Subcutaneous adipose tissue (tissue), 4 donors: Measurements from ENCODE around the gene AFF3. TPM values are rescaled to one million over a fixed set of nuclear protein-coding genes. Genes with fewer than 3 reads are reported as not detected.

Experiments
- total RNA-seq, 4 donors: library from RNA; depleted of rRNA; stranded (reverse); fragments of >200 nt; gene quantifications; one replicate each; pipeline ENCODE4 v1.1.0, GENCODE V29; 2016
- TF ChIP-seq, protein P1 (sequence below): fragments of 450-650 bp; IDR thresholded peaks from one replicate; pipeline ENCODE4 v1.5.1; 2016; ENCODE audit warnings: low read depth, mild to moderate bottlenecking, control low read depth, antibody characterized with exemption, moderate library complexity

Gene AFF3
- total RNA-seq, 4 donors from 2014 or later, result 2.5 to 6.2 (median 5.6) TPM

GRCh38 chr2:99559075-99559662 lies 583.2 kb downstream of the AFF3 start:
- TF ChIP-seq, protein P1, sequence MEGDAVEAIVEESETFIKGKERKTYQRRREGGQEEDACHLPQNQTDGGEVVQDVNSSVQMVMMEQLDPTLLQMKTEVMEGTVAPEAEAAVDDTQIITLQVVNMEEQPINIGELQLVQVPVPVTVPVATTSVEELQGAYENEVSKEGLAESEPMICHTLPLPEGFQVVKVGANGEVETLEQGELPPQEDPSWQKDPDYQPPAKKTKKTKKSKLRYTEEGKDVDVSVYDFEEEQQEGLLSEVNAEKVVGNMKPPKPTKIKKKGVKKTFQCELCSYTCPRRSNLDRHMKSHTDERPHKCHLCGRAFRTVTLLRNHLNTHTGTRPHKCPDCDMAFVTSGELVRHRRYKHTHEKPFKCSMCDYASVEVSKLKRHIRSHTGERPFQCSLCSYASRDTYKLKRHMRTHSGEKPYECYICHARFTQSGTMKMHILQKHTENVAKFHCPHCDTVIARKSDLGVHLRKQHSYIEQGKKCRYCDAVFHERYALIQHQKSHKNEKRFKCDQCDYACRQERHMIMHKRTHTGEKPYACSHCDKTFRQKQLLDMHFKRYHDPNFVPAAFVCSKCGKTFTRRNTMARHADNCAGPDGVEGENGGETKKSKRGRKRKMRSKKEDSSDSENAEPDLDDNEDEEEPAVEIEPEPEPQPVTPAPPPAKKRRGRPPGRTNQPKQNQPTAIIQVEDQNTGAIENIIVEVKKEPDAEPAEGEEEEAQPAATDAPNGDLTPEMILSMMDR, result no peak

DNA sequence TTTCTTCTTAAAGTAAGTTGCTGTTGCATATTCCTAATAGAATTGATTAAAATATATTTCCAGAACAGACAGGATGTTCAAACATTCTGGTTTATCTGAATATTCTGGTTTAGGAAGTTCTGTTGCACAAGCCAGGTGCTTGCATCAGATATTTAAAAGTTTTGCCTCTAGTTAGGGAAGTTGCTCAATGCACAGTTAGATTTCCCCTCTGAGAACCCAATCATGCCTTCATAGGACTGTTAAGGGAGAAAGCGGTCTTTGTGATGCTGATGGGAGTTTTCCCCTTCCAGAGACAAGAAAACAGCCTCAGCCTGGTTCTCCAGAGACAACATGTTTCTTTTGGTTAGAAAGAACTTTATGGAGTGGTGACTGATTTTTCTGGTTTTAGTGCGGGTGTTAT lies 587.0 kb downstream of the AFF3 start:
- TF ChIP-seq, protein P1, result no peak

DNA sequence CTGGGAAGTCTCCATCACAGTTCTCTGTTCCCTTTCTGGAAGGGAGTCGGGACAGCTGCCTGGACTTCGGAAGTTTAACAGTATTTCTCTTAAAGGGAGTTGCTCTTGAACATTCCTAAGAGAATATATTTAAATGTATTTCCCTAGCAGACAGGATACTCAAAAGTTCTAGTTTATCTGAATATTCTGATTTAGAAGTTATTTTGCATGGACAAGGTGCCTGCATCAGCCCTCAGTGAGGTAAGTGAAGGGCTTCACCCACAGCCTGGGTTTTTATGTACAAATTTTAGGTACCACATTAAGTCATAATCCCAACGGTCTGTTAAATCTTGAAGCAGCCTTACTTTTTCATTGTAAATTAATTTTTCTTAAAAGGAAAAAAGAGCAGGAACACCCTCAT lies 587.5 kb downstream of the AFF3 start:
- TF ChIP-seq, protein P1, result no peak

- TF ChIP-seq, protein P1, result no peak
Observed at GRCh38 chr2:99554238-99554637, 588.2 kb downstream of the AFF3 start.

GRCh38 chr2:99552529-99552928 lies 589.9 kb downstream of the AFF3 start:
- TF ChIP-seq, protein P1, result no peak

DNA sequence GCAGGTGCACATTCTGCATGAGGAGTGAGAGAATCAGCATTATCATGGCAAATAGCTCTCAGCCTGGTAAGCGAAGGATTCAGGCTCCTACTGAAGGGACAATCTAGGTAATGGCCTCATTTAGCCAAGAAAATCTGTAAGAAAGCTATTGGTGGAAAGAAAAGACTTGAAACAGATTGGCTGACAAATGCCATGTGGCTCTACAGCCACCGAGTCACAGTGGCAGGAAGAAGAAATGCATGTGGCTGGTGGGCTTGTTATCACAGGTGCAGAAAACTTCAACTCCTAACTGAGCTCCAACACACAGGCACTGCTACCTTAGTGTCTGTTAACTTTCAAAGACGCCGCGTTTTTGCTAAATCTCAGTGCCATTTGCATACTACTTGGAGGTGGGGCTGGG lies 592.0 kb downstream of the AFF3 start:
- TF ChIP-seq, protein P1, result no peak

- TF ChIP-seq, protein P1, result no peak
Observed at GRCh38 chr2:99545604-99546003, 596.8 kb downstream of the AFF3 start.
